ENCODE data around the gene UACA. TPM values are rescaled to one million over a fixed set of nuclear protein-coding genes. Genes with fewer than 3 reads are reported as not detected.

Gene UACA
- total and polyA plus RNA-seq, 7 donors = 19.1 to 51.0 (median 26.4) TPM

DNA sequence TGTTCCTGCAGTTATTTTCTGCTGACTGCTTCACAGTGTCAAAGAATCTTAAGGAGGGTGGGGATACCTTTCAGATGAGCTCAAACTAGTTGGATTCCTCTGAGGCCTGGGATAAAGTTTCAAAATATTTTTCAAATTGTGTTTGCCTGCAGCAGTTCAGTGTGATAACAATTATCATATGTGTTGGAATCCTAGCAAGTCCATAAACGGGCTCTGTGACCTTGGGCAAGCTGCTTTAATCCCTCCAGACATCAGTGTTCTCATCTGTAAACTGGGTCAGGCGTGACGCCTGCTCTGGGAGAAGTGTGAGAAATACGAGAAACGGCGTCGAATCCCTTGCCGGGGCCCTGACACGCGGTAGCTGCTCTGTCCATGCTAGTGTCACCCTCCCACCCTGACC is 153.5 kb downstream of the UACA start:
- DNase-seq = no peak
- H3K27ac ChIP-seq = no peak overlapping the region
- TF ChIP-seq POLR2A (IDR thresholded peaks at IDR 0.05) (no peak), POLR2AphosphoS5 (IDR thresholded peaks at IDR 0.05) (no peak), EP300 (IDR thresholded peaks at IDR 0.05) (no peak)
- TF ChIP-seq, protein P1, sequence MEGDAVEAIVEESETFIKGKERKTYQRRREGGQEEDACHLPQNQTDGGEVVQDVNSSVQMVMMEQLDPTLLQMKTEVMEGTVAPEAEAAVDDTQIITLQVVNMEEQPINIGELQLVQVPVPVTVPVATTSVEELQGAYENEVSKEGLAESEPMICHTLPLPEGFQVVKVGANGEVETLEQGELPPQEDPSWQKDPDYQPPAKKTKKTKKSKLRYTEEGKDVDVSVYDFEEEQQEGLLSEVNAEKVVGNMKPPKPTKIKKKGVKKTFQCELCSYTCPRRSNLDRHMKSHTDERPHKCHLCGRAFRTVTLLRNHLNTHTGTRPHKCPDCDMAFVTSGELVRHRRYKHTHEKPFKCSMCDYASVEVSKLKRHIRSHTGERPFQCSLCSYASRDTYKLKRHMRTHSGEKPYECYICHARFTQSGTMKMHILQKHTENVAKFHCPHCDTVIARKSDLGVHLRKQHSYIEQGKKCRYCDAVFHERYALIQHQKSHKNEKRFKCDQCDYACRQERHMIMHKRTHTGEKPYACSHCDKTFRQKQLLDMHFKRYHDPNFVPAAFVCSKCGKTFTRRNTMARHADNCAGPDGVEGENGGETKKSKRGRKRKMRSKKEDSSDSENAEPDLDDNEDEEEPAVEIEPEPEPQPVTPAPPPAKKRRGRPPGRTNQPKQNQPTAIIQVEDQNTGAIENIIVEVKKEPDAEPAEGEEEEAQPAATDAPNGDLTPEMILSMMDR (IDR thresholded peaks at IDR 0.05) = no peak

DNA sequence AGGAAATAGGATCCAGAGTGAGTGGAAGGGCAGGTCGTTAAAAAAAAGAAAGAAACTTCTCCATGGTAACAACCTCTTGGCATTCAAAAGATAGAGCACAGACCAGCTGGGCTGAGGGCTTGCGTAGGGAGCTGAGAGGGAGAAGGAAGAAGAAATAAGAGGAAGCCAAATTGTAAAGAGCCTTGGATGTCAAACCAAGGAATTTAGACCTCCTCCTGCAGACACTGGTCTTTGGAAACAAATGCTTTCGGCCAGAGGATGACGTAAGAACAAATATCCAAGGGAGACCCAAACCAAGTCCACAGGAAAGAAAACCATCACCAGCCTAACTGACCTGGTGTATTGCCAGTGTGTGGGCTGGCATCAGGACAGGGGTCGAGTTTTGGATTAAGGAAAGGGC is 155.2 kb downstream of the UACA start:
- no peaks in the 10 kb centered on the region for H3K36me3 ChIP-seq
- H3K9me3 ChIP-seq = no peaks in the 10 kb centered on the region
- H3K27me3 ChIP-seq = no peaks in the 10 kb centered on the region
- 58 to 62% methylated on average over 5 of the region's 5 CpGs for WGBS, 2 donors
- peaks cover 0 to 36% (median 28%) of the 10 kb centered on the region in 4 donors for H3K4me1 ChIP-seq
- TF ChIP-seq POLR2AphosphoS5 (IDR thresholded peaks at IDR 0.05) = peak in 1 of 4 donors; percentile 10
- TF ChIP-seq, protein P1 (IDR thresholded peaks at IDR 0.05) = no peak
- intact Hi-C loops (cut with DNase I) = no loop called here
- H3K27ac ChIP-seq = peak overlapping the region in 1 of 4 donors; percentile 30
- H3K4me3 ChIP-seq = no peak overlapping the region
- DNase-seq = no peak

More for the DNA sequence above, 153.5 kb downstream of the UACA start:
- H3K4me1 ChIP-seq = peaks cover 0 to 27% (median 19%) of the 10 kb centered on the region in 4 donors
- H3K4me3 ChIP-seq = no peak overlapping the region
- no peaks in the 10 kb centered on the region for H3K36me3 ChIP-seq
- H3K9me3 ChIP-seq = no peaks in the 10 kb centered on the region
- H3K27me3 ChIP-seq = no peaks in the 10 kb centered on the region
- 93% methylated on average over 10 of the region's 10 CpGs for WGBS, 2 donors
- intact Hi-C loops (cut with DNase I) = no loop called here

DNA sequence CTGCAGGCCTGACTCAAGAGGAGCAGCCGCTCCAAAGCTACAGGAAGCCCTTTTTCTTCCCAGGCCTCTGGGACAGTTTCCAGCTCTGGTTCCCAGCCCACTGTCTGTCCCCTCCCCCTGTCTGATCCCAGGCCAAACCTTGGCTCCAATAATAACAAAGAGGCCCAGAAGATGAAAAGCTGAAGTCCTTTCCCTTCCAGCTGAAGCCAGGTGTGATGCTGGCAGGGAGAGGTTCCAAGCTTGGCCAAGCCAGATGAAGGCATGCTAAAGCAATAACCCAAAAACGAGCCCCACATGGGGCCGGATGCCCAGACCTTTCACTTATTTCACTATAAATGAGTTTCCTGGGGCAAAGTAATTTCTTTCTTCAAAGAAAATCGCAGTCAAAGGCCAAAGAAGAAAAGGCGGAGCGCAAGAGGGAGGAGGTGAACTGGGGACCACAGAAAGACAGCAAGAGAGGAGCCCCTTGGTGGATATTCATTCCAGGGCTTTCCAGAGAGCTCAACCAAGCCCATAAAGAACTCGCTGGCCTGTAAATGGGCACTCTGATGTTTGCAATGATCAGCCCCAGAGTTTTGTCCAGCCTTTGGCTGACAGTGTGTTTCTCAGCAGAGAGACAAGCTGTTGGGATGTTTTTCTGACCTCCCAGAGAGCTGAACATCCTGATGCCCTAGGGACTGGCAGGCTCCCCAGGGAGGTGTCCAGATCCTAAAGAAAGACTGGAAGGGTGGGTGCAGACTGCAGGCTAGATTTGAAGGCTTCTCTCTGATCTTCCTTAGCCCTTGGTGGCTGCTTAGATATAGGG is 157.6 kb downstream of the UACA start:
- Histone ChIP-seq H3K36me3 (no peaks in the 10 kb centered on the region), H3K27me3 (no peaks in the 10 kb centered on the region), H3K4me1 (peaks cover 0 to 36% (median 28%) of the 10 kb centered on the region in 4 donors), H3K9me3 (no peaks in the 10 kb centered on the region), H3K4me3 (no peak overlapping the region), H3K27ac (peak overlapping the region in 3 of 4 donors; percentile 37 to 79 (median 79))
- DNase-seq = peak; percentile 92
- intact Hi-C loops (cut with DNase I) = no loop called here
- TF ChIP-seq POLR2AphosphoS5 (IDR thresholded peaks at IDR 0.05) (peak; percentile 25 to 64 (median 55)), EP300 (IDR thresholded peaks at IDR 0.05) (no peak), POLR2A (IDR thresholded peaks at IDR 0.05) (no peak)
- TF ChIP-seq, protein P1 (IDR thresholded peaks at IDR 0.05) = no peak
- 32 to 60% methylated on average over 7 of the region's 7 CpGs for WGBS, 2 donors

DNA sequence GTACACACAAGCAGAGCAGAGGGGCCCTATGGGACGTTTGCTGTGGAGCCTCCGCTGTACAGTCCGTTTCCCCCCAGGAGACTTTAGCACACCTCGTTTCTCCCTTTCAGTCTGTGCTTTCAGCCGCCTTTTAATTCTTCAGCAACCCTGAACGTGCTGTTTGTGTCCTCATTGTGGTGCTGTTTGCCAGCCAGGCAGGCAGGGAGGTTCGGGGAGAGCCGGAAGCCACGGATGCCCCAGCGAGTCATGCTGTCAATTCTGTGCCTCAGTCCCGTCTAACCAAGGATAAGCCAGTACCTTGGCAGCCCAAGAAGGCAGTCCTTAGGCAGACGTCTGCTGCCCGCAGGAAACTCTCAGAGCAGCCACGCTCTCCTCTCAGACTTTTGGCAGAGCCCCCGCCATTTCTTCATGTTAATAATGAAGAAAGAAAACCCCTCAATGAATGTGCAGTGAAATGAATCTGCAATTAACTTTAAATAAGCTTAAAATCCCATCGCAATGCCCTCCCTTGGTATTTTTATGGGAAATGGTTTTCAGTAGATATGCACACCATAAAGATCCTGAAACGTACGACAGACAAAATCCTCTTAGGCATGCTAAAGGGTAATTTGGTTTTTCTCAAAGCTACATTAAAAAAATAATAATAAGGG is 158.6 kb downstream of the UACA start:
- intact Hi-C loops (cut with DNase I) = no loop called here
- Histone ChIP-seq H3K9me3 (no peaks in the 10 kb centered on the region), H3K27ac (peak overlapping the region in 3 of 4 donors; percentile 37 to 79 (median 79)), H3K36me3 (no peaks in the 10 kb centered on the region), H3K4me3 (no peak overlapping the region), H3K27me3 (no peaks in the 10 kb centered on the region), H3K4me1 (peaks cover 0 to 36% (median 28%) of the 10 kb centered on the region in 4 donors)
- no peak for DNase-seq
- 73 to 86% methylated on average over 18 of the region's 18 CpGs for WGBS, 2 donors
- TF ChIP-seq, protein P1 (IDR thresholded peaks at IDR 0.05) = no peak
- TF ChIP-seq POLR2AphosphoS5 (IDR thresholded peaks at IDR 0.05) (no peak), EP300 (IDR thresholded peaks at IDR 0.05) (no peak), POLR2A (IDR thresholded peaks at IDR 0.05) (no peak)

Other genes starting within 250 kb of the UACA start
- 10 to 100 TPM; 13.7 to 26.6 (median 24.3) TPM for gene LARP6, start 90.6 kb upstream of the UACA start, total RNA-seq
- gene LARP6, start 90.6 kb upstream of the UACA start, polyA plus RNA-seq = 1 to 10 TPM; 1.2 to 6.6 (median 3.6) TPM
- 1 to 10 TPM; 1.1 to 3.6 (median 2.7) TPM for gene THAP10, start 128.9 kb upstream of the UACA start, total RNA-seq
- gene THAP10, start 128.9 kb upstream of the UACA start, polyA plus RNA-seq = 1 to 10 TPM; 1.9 to 2.5 (median 2.4) TPM
- gene LRRC49, start 129.3 kb upstream of the UACA start, total RNA-seq = 10 to 100 TPM; 10.3 to 20.2 (median 12.6) TPM
- gene LRRC49, start 129.3 kb upstream of the UACA start, polyA plus RNA-seq = 10 to 100 TPM in 1 of 3 donors, 1 to 10 TPM in 2; 1.6 to 10.2 (median 3.0) TPM